IMR-90 (cell line): Measurements from ENCODE around the gene FOSL2.

Source experiments
- BHLHE40 ChIP-seq: fragments of 150-350 bp; IDR thresholded peaks from 2 replicates; pipeline ENCODE4 v1.6.1; 2016; ENCODE audit warnings: mild to moderate bottlenecking, low read depth, low read length
- MAFK ChIP-seq: IDR thresholded peaks from 2 replicates; pipeline ENCODE4 v1.6.1; 2012; ENCODE audit warnings: low read depth, low read length, improper control_type of control experiment
- MAZ ChIP-seq: IDR thresholded peaks from 2 replicates; pipeline ENCODE4 v1.6.1; 2012; ENCODE audit warnings: low read depth, mild to moderate bottlenecking, low read length, improper control_type of control experiment, moderate library complexity, borderline replicate concordance
- POLR2A ChIP-seq: IDR thresholded peaks from 2 replicates; pipeline ENCODE4 v1.6.1; 2012; ENCODE audit warnings: mild to moderate bottlenecking, low read depth, low read length
- RFX5 ChIP-seq: IDR thresholded peaks from 2 replicates; pipeline ENCODE4 v1.8.0; 2012; ENCODE audit warnings: low read depth, mild to moderate bottlenecking, low read length, moderate library complexity
- SMC3 ChIP-seq: fragments of 150-350 bp; IDR thresholded peaks from 2 replicates; pipeline ENCODE4 v1.6.1; 2016; ENCODE audit warnings: low read depth, mild to moderate bottlenecking, antibody characterized with exemption, low read length, moderate library complexity
- TF ChIP-seq, protein P1 (sequence below): conservative IDR thresholded peaks from 2 replicates; pipeline ENCODE4 v1.5.1; 2012; ENCODE audit warnings: mild to moderate bottlenecking, low read depth, low read length, improper control_type of control experiment
- TF ChIP-seq, protein P2 (sequence below): fragments of 150-350 bp; IDR thresholded peaks from 2 replicates; pipeline ENCODE4 v1.6.1; 2017; ENCODE audit warnings: mild to moderate bottlenecking, antibody characterized with exemption, low read length, low read depth

DNA sequence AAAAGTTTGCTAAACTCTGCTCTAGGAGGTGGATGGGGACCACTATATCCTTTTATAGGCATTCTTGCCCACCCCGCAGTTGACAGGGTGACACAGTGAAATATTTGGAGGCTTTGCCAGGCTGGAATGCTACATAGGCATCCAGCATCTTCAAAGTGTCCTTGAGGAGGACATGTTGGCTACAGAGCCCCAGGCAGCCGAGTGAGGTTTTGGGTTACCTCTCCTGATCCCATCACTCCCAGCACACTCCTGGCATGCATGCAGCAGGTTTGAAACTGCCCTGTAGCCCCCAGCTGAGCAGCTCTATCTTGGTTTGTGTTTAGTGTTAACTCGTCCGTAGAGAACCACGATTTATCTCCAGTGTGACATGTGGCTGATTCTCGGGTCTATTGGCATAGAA lies 7.3 kb downstream of the FOSL2 start:
- TF ChIP-seq MAZ (no peak), POLR2A (no peak), BHLHE40 (no peak), SMC3 (no peak), MAFK (no peak), RFX5 (no peak)
- TF ChIP-seq, protein P1, sequence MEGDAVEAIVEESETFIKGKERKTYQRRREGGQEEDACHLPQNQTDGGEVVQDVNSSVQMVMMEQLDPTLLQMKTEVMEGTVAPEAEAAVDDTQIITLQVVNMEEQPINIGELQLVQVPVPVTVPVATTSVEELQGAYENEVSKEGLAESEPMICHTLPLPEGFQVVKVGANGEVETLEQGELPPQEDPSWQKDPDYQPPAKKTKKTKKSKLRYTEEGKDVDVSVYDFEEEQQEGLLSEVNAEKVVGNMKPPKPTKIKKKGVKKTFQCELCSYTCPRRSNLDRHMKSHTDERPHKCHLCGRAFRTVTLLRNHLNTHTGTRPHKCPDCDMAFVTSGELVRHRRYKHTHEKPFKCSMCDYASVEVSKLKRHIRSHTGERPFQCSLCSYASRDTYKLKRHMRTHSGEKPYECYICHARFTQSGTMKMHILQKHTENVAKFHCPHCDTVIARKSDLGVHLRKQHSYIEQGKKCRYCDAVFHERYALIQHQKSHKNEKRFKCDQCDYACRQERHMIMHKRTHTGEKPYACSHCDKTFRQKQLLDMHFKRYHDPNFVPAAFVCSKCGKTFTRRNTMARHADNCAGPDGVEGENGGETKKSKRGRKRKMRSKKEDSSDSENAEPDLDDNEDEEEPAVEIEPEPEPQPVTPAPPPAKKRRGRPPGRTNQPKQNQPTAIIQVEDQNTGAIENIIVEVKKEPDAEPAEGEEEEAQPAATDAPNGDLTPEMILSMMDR = no peak
- TF ChIP-seq, protein P2, sequence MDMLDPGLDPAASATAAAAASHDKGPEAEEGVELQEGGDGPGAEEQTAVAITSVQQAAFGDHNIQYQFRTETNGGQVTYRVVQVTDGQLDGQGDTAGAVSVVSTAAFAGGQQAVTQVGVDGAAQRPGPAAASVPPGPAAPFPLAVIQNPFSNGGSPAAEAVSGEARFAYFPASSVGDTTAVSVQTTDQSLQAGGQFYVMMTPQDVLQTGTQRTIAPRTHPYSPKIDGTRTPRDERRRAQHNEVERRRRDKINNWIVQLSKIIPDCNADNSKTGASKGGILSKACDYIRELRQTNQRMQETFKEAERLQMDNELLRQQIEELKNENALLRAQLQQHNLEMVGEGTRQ = no peak
